ENCODE data around the gene ARHGEF7.

DNA sequence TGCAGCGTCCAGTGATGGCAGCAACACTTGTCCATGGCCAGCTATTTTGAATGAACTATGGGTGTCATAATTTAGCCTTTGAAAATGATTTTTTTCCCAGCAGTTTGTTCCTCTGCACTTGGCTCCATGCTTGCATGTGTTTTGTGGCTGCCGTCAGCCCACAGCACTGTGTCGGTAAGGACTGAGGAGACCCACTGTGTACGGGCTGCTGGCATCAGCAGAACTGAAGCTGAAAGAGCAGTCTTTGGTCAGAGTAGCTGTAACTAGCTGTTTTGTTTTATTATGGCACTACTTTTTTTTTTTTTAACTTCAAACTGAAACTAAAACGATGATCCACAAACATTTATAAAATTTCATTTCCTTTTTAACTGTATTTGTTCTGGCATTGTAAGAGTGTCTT is 155.0 kb downstream of the ARHGEF7 start:
- TF ChIP-seq, protein P1, sequence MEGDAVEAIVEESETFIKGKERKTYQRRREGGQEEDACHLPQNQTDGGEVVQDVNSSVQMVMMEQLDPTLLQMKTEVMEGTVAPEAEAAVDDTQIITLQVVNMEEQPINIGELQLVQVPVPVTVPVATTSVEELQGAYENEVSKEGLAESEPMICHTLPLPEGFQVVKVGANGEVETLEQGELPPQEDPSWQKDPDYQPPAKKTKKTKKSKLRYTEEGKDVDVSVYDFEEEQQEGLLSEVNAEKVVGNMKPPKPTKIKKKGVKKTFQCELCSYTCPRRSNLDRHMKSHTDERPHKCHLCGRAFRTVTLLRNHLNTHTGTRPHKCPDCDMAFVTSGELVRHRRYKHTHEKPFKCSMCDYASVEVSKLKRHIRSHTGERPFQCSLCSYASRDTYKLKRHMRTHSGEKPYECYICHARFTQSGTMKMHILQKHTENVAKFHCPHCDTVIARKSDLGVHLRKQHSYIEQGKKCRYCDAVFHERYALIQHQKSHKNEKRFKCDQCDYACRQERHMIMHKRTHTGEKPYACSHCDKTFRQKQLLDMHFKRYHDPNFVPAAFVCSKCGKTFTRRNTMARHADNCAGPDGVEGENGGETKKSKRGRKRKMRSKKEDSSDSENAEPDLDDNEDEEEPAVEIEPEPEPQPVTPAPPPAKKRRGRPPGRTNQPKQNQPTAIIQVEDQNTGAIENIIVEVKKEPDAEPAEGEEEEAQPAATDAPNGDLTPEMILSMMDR (IDR thresholded peaks at IDR 0.05; ENCODE audit: low read depth, low read length) = no peak
- TF ChIP-seq EZH2phosphoT487 (IDR thresholded peaks at IDR 0.05; ENCODE audit: low read depth) = no peak

Measured in OCI-LY3 (cell line).